HCT116 (cell line): Measurements from ENCODE around the gene ZNF335. TPM values are rescaled to one million over a fixed set of nuclear protein-coding genes. Genes with fewer than 3 reads are reported as not detected.
A peak's percentile ranks its signal among the peaks of the same experiment; 100 is the strongest.

Source experiments
- ATAC-seq: fragments of 200-7000 bp; cut with Tn5 transposase; 2 replicates; pipeline ENCODE4 v1.9.1; 2020; ENCODE audit warnings: mild to moderate bottlenecking, moderate library complexity
- BruUV-seq: library from RNA; stranded (reverse); fragments of 400-500 nt; replicated peaks from 2 replicates; lab custom pipeline; 2021; lab: Mats Ljungman, UMichigan
- CTCF ChIA-PET: fragments of 300-600 bp; sonication (Branson Sonifier 250); formaldehyde crosslinking; loops from one replicate; lab custom pipeline; 2021; ENCODE audit warnings: antibody characterized with exemption; lab: Charles Lee
- POLR2A ChIA-PET: fragments of 300-600, 350-600 bp; sonication (Branson Sonifier 250); formaldehyde crosslinking; loops from one replicate; lab custom pipeline; 2021; ENCODE audit warnings: antibody characterized with exemption; lab: Charles Lee
- RAD21 ChIA-PET, 2 experiments: fragments of 300-600 bp; sonication (Branson Sonifier 250); formaldehyde crosslinking; loops; one replicate each; lab custom pipeline; 2023; ENCODE audit warnings: low total read pairs in 2 of 2; ENCODE audit not compliant: uncharacterized antibody in 2 of 2, unreplicated experiment in 2 of 2, low non-redundant PET in 1 of 2; lab: Charles Lee
- DNase-seq: peaks from one replicate; pipeline ENCODE4 v3.0.0-alpha.2; 2010; ENCODE audit warnings: low read depth, low spot score
- H2AFZ ChIP-seq: fragments of 200-600 bp; shearing (Covaris generic), sonication (generic); 2 replicates; pipeline ENCODE4 v1.6.1; 2017; ENCODE audit warnings: low read depth, mixed run types, mixed read lengths, antibody characterized with exemption, low read length; ENCODE audit not compliant: poor library complexity, severe bottlenecking
- H3K27ac ChIP-seq: 2 replicates; pipeline ENCODE4 v1.5.1; 2012; ENCODE audit warnings: low read depth, low read length
- H3K27me3 ChIP-seq: fragments of 200-600 bp; sonication (generic); 2 replicates; pipeline ENCODE4 v1.6.1; 2016; ENCODE audit warnings: mixed run types, low read length, mixed read lengths; ENCODE audit not compliant: insufficient read depth
- H3K36me3 ChIP-seq, 2 experiments: fragments of 200-500 bp in 1 of 2; fragments of 200-600 bp in 1 of 2; sonication (Bioruptor generic) in 1 of 2; sonication (generic) in 1 of 2; 2 replicates each; pipeline versions ENCODE4 v1.5.1 to v1.6.1; 2014 to 2016; ENCODE audit warnings: low read length in 2 of 2, inconsistent platforms in 1 of 2, mixed read lengths in 1 of 2, mixed run types in 1 of 2; ENCODE audit not compliant: insufficient read depth in 2 of 2, control insufficient read depth in 1 of 2
- H3K4me1 ChIP-seq, 2 experiments: fragments of 200-600 bp in 1 of 2; sonication (generic) in 1 of 2; 2 replicates each; pipeline versions ENCODE4 v1.5.1 to v1.6.1; 2012 to 2017; ENCODE audit warnings: low read length in 2 of 2, inconsistent platforms in 1 of 2, mild to moderate bottlenecking in 1 of 2, mixed read lengths in 1 of 2, mixed run types in 1 of 2, moderate library complexity in 1 of 2; ENCODE audit not compliant: insufficient read depth in 2 of 2, control insufficient read depth in 1 of 2
- H3K4me2 ChIP-seq: fragments of 200-600 bp; sonication (generic); 2 replicates; pipeline ENCODE4 v1.6.1; 2017; ENCODE audit warnings: mixed run types, low read length, mixed read lengths
- H3K4me3 ChIP-seq, 2 experiments: fragments of 200-600 bp in 1 of 2; sonication (generic) in 1 of 2; replicated peaks in 1 of 2; 2 replicates each; pipeline ENCODE4 v1.5.1; 2011 to 2016; ENCODE audit warnings: low read length in 2 of 2, control low read depth in 1 of 2, low read depth in 1 of 2, mild to moderate bottlenecking in 1 of 2, mixed read lengths in 1 of 2, mixed run types in 1 of 2
- H3K79me2 ChIP-seq: fragments of 200-600 bp; sonication (generic); 2 replicates; pipeline ENCODE4 v1.6.1; 2017; ENCODE audit warnings: mild to moderate bottlenecking, mixed run types, low read length, moderate library complexity, mixed read lengths; ENCODE audit not compliant: insufficient read depth
- H3K9ac ChIP-seq: fragments of 200-600 bp; sonication (generic); 2 replicates; pipeline ENCODE4 v1.6.1; 2016; ENCODE audit warnings: low read length, mixed read lengths
- H3K9me2 ChIP-seq: fragments of 200-600 bp; sonication (generic), shearing (Covaris generic); 2 replicates; pipeline ENCODE4 v1.6.1; 2017; ENCODE audit warnings: mixed run types, mild to moderate bottlenecking, moderate library complexity; ENCODE audit not compliant: insufficient read depth
- H3K9me3 ChIP-seq, 2 experiments: fragments of 200-500 bp in 1 of 2; fragments of 200-600 bp in 1 of 2; sonication (Bioruptor generic) in 1 of 2; sonication (generic) in 1 of 2; 2 replicates each; pipeline ENCODE4 v1.6.1; 2014 to 2017; ENCODE audit warnings: low read length in 2 of 2, mixed read lengths in 2 of 2, inconsistent platforms in 1 of 2, low read depth in 1 of 2, mild to moderate bottlenecking in 1 of 2, mixed run types in 1 of 2, moderate library complexity in 1 of 2; ENCODE audit not compliant: control insufficient read depth in 1 of 2, insufficient read depth in 1 of 2
- H4K20me1 ChIP-seq: fragments of 200-600 bp; sonication (generic), shearing (Covaris generic); 2 replicates; pipeline ENCODE4 v1.6.1; 2017; ENCODE audit warnings: mixed run types, mild to moderate bottlenecking, moderate library complexity; ENCODE audit not compliant: insufficient read depth
- ATF3 ChIP-seq: IDR thresholded peaks from 2 replicates; pipeline ENCODE4 v1.6.1; 2012
- CBX3 ChIP-seq: IDR thresholded peaks from 2 replicates; pipeline ENCODE4 v1.6.1; 2012; ENCODE audit warnings: low read depth
- CEBPB ChIP-seq: IDR thresholded peaks from 2 replicates; pipeline ENCODE4 v1.6.1; 2012; ENCODE audit warnings: low read depth
- EGR1 ChIP-seq: IDR thresholded peaks from 2 replicates; pipeline ENCODE4 v1.6.1; 2012; ENCODE audit warnings: low read depth
- EZH2 ChIP-seq: fragments of 200-600 bp; sonication (generic); IDR thresholded peaks from 2 replicates; pipeline ENCODE4 v1.6.1; 2017; ENCODE audit warnings: antibody characterized with exemption, mixed run types
- EZH2phosphoT487 ChIP-seq: fragments of 200-600 bp; IDR thresholded peaks from 2 replicates; pipeline ENCODE4 v1.6.1; 2018; ENCODE audit warnings: antibody characterized with exemption, borderline replicate concordance
- FOSL1 ChIP-seq: IDR thresholded peaks from 2 replicates; pipeline ENCODE4 v1.6.1; 2012; ENCODE audit warnings: low read depth
- JUND ChIP-seq: IDR thresholded peaks from 2 replicates; pipeline ENCODE4 v1.6.1; 2012
- POLR2AphosphoS5 ChIP-seq: IDR thresholded peaks from 2 replicates; pipeline ENCODE4 v1.6.1; 2011; ENCODE audit warnings: mild to moderate bottlenecking, low read depth, low read length, moderate library complexity
- REST ChIP-seq: IDR thresholded peaks from 2 replicates; pipeline ENCODE4 v1.6.1; 2012; ENCODE audit warnings: low read depth
- SIN3A ChIP-seq: IDR thresholded peaks from 2 replicates; pipeline ENCODE4 v1.6.1; 2012; ENCODE audit warnings: low read depth
- SP1 ChIP-seq: IDR thresholded peaks from 2 replicates; pipeline ENCODE4 v1.6.1; 2012; ENCODE audit warnings: low read depth
- SRF ChIP-seq: IDR thresholded peaks from 2 replicates; pipeline ENCODE4 v1.6.1; 2012; ENCODE audit warnings: low read depth
- TCF7L2 ChIP-seq: IDR thresholded peaks from 2 replicates; pipeline ENCODE4 v1.7.0; 2011; ENCODE audit warnings: borderline replicate concordance, inconsistent platforms; ENCODE audit not compliant: insufficient read depth, insufficient read length; ENCODE audit errors: extremely low read depth
- YY1 ChIP-seq: IDR thresholded peaks from 2 replicates; pipeline ENCODE4 v1.6.1; 2011; ENCODE audit warnings: low read length, low read depth, moderate library complexity, mild to moderate bottlenecking; ENCODE audit not compliant: insufficient replicate concordance; ENCODE audit errors: extremely low read depth
- ZFX ChIP-seq: fragments of 450-650 bp; IDR thresholded peaks from 2 replicates; pipeline ENCODE4 v1.6.1; 2017
- intact Hi-C: fragments of 100-400 bp; cut with micrococcal nuclease; formaldehyde crosslinking; loops from 2 replicates; pipeline ENCODE4 v1.10.0; 2022
- total RNA-seq: library from RNA; stranded (reverse); gene quantifications from one replicate; pipeline ENCODE4 v1.2.1, GENCODE V29; 2021; ENCODE audit not compliant: unreplicated experiment

ZNF335 gene
- total RNA-seq, 1 experiment from 2014 or later: 20.8 TPM

GRCh38 chr20:45935416-45936046 lies 36.5 kb downstream of the ZNF335 start:
- POLR2A ChIA-PET: interaction anchor here (0.6 to 2.6 kb wide), 11 partner anchors 11 to 200 kb away, joined by 3 to 36 read pairs (median 5); partner anchors contain the start of genes ZNF335 and ZSWIM1
- RAD21 ChIA-PET: no interaction called here
- peak overlapping the region; percentile 76 for H3K4me2 ChIP-seq
- H3K9ac ChIP-seq: peak overlapping the region; percentile 98
- H3K4me1 ChIP-seq: peaks cover 4 to 32% of the 10 kb centered on the region in 2 experiments; a peak in 3 of 4 replicates
- H3K36me3 ChIP-seq: peaks cover 14 to 27% of the 10 kb centered on the region in 2 experiments
- H3K9me2 ChIP-seq: no peaks in the 10 kb centered on the region
- H3K27ac ChIP-seq: peak overlapping the region; percentile 49
- TSS peak; percentile 72 for BruUV-seq
- H3K79me2 ChIP-seq: peaks cover 31% of the 10 kb centered on the region
- H3K27me3 ChIP-seq: no peaks in the 10 kb centered on the region
- CTCF ChIA-PET: interaction anchor here (2.6 kb wide), 1 partner anchor 34 kb away, joined by 30 read pairs; no protein-coding TSS in a partner anchor
- H3K9me3 ChIP-seq: no peaks in the 10 kb centered on the region
- peak overlapping the region; percentile 91 to 94 for H3K4me3 ChIP-seq
- intact Hi-C loops: loop anchor here (10.0 kb wide), 2 partner anchors 101 to 391 kb away; partner anchors contain the start of genes EPPIN and SNX21
- no peak for DNase-seq
- TF ChIP-seq SP1 (no peak), CEBPB (no peak), REST (no peak), SRF (no peak), SIN3A (no peak; the same call in none of the 2 replicates), CBX3 (no peak), EZH2 (no peak), EZH2phosphoT487 (no peak), ZFX (no peak), TCF7L2 (no peak), EGR1 (no peak), YY1 (no peak), FOSL1 (no peak), ATF3 (no peak), POLR2AphosphoS5 (no peak), JUND (no peak)
- no peak overlapping the region for H2AFZ ChIP-seq
- no peaks in the 10 kb centered on the region for H4K20me1 ChIP-seq
- ATAC-seq: peak; percentile 9; the same call in 1 of the 2 replicates
